A549 treated with Hydrocortisone at 1 μM for 4 hours (cell line): Measurements from ENCODE around the gene PCDHGA7. TPM values are rescaled to one million over a fixed set of nuclear protein-coding genes. Genes with fewer than 3 reads are reported as not detected.

Source experiments
- total RNA-seq: library from RNA; stranded (reverse); fragments of 200-300 nt; extraction: Qiagen RNA extraction; gene quantifications from 5 replicates; pipeline ENCODE4 v1.2.3, GENCODE V29; 2022

Gene PCDHGA7
- 0.57 to 1.2 TPM (median 0.76 TPM) in 5 replicates for total RNA-seq

GRCh38 chr5:141382469-141383294 lies at the start of gene PCDHGA7:
PCDHGA7 (plus strand) TSS chr5:141382742; CDS start chr5:141382900, 158 bp downstream.

GRCh38 chr5:141338538-141339306 lies 43.8 kb upstream of the PCDHGA7 start, which contains the start of gene PCDHGA2:
PCDHGA2 (plus strand) TSS chr5:141338760.

GRCh38 chr5:141343242-141343952 lies 39.1 kb upstream of the PCDHGA7 start, which contains the start of gene PCDHGA3:
PCDHGA3 (plus strand) TSS chr5:141343829; CDS start chr5:141344034, 205 bp downstream.

GRCh38 chr5:141349917-141350619 lies 32.5 kb upstream of the PCDHGA7 start, which contains the start of gene PCDHGB1:
PCDHGB1 (plus strand) TSS chr5:141350099; CDS start chr5:141350261, 162 bp downstream.

GRCh38 chr5:141354900-141355469 lies 27.6 kb upstream of the PCDHGA7 start, which contains the start of gene PCDHGA4:
PCDHGA4 (plus strand) TSS chr5:141355021; CDS start chr5:141355108, 87 bp downstream.

GRCh38 chr5:141359790-141360426 lies 22.6 kb upstream of the PCDHGA7 start, which contains the start of gene PCDHGB2:
PCDHGB2 (plus strand) TSS chr5:141359994; CDS start chr5:141360136, 142 bp downstream.

GRCh38 chr5:141363952-141364660 lies 18.4 kb upstream of the PCDHGA7 start, which contains the start of gene PCDHGA5:
PCDHGA5 (plus strand) TSS chr5:141364162; CDS start chr5:141364331, 169 bp downstream.

GRCh38 chr5:141369994-141370848 lies 12.3 kb upstream of the PCDHGA7 start, which contains the start of gene PCDHGB3:
PCDHGB3 (plus strand) TSS chr5:141370242; CDS start chr5:141370395, 153 bp downstream.

GRCh38 chr5:141373673-141374317 lies 8.7 kb upstream of the PCDHGA7 start, which contains the start of gene PCDHGA6:
PCDHGA6 (plus strand) TSS chr5:141373891; CDS start chr5:141374084, 193 bp downstream.

GRCh38 chr5:141387557-141388311 lies 5.2 kb downstream of the PCDHGA7 start, which contains the start of gene PCDHGB4:
PCDHGB4 (plus strand) TSS chr5:141387698; CDS start chr5:141387885, 187 bp downstream.

GRCh38 chr5:141392429-141393198 lies 10.1 kb downstream of the PCDHGA7 start, which contains the start of gene PCDHGA8:
PCDHGA8 (plus strand) TSS chr5:141392633; CDS start chr5:141392814, 181 bp downstream.

GRCh38 chr5:141397756-141398551 lies 15.4 kb downstream of the PCDHGA7 start, which contains the start of gene PCDHGB5:
PCDHGB5 (plus strand) TSS chr5:141397947; CDS start chr5:141398128, 181 bp downstream.

GRCh38 chr5:141402553-141403243 lies 20.2 kb downstream of the PCDHGA7 start, which contains the start of gene PCDHGA9:
PCDHGA9 (plus strand) TSS chr5:141402778; CDS start chr5:141402953, 175 bp downstream.

GRCh38 chr5:141407790-141408505 lies 25.4 kb downstream of the PCDHGA7 start, which contains the start of gene PCDHGB6:
PCDHGB6 (plus strand) TSS chr5:141408021; CDS start chr5:141408203, 182 bp downstream.

